NCI-H146 (cell line): ENCODE measurements around the gene HOXD9.

ENCODE experiments used
- DNase-seq: peaks from one replicate; lab custom pipeline; 2025; lab: John Stamatoyannopoulos, UW

Gene HOXD9

GRCh38 chr2:176169181-176169580 is 46.7 kb downstream of the HOXD9 start:
- no peak for DNase-seq

DNA sequence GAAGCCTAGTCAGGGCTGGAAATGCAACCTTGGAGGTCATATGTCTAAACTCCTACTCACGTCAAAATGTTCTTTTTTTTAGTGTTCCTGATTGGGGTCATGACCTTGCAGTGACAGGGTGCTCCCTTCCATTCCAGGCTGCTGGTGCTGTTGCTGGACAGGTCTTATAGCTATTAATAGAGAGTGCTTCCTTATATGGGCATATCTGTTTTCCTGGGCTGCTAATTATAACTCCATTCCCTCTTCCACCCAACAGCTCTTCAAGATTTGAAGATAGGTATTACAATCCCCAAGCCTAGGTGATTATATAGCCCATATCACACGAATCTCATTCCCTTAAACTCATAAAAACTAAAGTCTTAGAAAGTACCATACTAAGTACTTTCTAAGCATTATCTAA is 47.2 kb downstream of the HOXD9 start:
- no peak for DNase-seq

- DNase-seq = no peak
Measured at GRCh38 chr2:176170602-176171305, 48.2 kb downstream of the HOXD9 start.

GRCh38 chr2:176171351-176172006 is 49.0 kb downstream of the HOXD9 start:
- no peak for DNase-seq

DNA sequence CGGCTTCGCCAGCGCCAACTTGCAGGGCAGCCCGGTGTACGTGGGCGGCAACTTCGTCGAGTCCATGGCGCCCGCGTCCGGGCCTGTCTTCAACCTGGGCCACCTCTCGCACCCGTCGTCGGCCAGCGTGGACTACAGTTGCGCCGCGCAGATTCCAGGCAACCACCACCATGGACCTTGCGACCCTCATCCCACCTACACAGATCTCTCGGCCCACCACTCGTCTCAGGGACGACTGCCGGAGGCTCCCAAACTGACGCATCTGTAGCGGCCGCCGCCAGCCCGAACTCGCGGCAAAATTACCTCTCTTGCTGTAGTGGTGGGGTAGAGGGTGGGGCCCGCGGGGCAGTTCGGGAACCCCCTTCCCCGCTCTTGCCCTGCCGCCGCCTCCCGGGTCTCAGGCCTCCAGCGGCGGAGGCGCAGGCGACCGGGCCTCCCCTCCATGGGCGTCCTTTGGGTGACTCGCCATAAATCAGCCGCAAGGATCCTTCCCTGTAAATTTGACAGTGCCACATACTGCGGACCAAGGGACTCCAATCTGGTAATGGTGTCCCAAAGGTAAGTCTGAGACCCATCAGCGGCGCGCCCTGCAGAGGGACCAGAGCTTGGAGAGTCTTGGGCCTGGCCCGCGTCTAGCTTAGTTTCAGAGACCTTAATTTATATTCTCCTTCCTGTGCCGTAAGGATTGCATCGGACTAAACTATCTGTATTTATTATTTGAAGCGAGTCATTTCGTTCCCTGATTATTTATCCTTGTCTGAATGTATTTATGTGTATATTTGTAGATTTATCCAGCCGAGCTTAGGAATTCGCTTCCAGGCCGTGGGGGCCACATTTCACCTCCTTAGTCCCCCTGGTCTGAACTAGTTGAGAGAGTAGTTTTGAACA is 49.7 kb downstream of the HOXD9 start:
- DNase-seq = no peak

GRCh38 chr2:176172895-176173566 is 50.5 kb downstream of the HOXD9 start:
- DNase-seq = no peak

GRCh38 chr2:176173567-176174381 is 51.3 kb downstream of the HOXD9 start:
- DNase-seq = no peak

- no peak for DNase-seq
Measured at GRCh38 chr2:176174382-176174823, 51.9 kb downstream of the HOXD9 start.
